NK-92 (cell line): ENCODE results near the gene LPIN1.

Experiments
- DNase-seq: peaks from one replicate; lab custom pipeline; 2025; ENCODE audit not compliant: unreplicated experiment; lab: John Stamatoyannopoulos, UW

The LPIN1 gene

DNA sequence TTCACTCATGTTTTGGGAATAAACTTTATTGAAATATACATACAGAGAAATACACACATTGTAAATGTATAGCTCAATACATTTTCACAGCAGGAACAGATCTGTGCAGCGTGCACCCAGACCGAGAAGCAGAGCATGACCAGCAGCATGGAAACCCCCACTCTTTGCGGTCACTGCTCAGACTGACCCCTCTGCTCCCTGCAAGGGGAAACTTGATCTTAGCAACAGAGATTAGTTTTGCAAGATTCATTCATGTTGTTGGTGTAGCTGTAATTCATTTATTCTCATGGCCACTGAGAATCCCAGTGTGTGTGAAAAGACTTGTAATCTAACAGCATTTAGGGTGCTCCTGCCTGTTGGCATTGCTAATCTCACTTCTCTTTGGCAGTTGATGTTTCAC, 35.2 kb downstream of the LPIN1 start:
- no peak for DNase-seq

DNA sequence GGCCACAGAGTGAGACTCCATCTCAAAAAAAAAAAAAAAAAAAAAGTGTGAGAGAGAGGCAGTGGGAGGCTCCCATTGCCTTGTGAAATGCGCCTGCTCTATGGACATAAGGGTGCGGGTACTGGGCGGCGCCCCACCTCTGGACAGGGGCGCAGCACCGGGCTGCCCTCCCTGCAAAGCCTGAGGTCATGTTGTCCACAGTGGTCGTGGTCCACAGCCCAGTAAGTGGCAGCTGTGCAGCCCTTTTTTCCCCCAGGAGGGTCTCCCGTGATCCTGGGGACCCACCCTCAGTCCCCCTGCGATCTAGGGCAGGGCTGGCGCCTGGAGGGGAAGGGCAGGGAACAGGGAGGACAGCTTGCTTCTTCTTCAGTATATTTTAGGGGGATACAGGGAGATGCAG, 37.8 kb downstream of the LPIN1 start:
- no peak for DNase-seq

DNA sequence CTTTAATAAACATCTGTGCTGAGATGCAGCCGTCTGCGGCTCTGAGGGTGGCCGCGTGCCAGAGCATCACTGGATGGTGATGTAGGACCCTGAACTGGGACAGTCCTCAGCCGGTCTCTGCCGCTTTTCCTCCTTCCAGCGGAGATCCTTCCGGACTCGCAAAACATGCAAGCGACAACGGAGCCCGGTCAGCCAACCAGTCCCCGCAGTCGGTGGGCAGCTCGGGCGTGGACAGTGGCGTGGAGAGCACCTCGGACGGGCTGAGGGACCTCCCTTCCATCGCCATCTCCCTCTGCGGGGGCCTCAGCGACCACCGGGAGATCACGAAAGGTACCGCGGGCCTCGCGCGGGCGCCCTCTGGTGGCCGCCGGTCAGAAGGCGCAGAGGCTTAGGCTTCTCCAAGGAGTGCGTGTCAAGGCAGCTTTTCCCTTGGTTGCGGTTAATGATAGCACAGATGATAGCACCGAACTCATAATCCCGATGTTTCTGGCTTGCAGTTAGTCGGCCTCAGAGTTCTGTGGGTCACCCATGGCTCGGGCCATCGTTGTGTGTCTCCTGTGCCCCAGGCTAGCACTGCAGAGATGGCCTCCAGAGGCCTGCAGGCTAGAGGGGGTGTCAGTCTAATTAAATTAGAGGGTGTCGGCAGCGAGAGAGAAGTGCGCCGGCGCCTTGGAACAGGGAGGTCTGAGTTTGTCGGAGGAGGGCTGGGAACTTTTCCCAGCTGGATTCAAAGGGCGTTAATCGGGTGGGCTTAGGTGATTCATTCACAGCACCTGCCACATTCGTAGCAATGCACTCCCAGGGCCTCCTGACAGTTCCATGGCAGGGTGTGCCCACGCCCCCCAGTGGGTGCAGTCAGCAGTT, 38.5 kb downstream of the LPIN1 start:
- no peak for DNase-seq

DNA sequence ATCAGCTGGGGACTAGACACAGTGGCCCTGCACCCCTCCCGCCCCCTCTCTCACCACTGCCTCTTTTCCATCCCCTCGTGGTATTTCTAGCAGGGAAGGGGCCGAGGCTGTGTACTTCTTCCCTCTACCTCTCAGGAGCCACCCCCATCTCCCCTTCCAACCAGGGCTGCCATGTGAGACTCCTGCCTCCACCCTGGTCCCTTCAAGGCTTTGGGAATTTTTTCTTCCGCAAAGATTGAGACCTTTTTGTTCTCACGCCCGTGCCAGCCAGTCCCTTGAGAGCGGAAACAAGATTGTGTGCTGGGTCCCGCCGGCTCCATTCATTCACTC, 39.1 kb downstream of the LPIN1 start:
- no peak for DNase-seq

DNA sequence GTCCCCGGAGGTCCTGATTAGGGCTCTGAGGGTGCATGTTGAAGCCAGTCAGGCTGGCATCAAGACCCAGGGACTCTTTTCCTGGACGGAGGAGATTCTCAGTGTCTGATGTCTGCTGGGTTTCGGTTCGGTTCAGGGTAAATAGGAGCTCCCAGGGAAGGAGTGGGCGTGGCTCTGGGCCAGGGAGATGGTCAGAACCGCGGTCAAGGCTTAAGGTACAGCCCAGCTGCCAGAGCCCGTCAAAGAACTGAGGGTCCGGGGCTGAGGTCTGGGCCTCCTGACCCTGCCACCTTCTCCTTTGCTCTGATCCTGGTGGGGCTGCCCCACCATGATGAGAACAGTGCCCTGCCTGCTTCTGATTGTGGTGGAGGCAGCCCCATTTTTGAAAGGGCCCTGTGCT, 39.8 kb downstream of the LPIN1 start:
- no peak for DNase-seq

DNA sequence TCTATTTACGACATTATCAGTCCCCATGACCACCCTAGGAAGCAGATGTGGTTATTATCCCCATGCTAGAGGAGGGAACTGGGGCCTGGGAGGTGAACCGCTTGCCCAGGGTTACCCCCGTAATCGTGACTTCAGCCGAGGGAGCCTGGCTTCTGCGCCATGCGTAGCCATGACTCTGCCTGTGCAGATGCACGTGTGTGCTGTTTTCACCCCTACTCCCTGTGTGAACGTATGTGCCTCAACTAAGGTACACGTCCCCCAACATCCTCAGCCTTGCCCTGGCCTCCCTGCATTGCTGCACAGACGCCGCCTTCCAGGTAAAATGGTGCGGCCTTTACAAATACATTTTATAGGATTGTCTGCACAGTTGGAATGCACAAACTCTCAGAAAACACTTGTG, 40.2 kb downstream of the LPIN1 start:
- DNase-seq: no peak

- no peak for DNase-seq
Observed at GRCh38 chr2:11787991-11788390, 41.6 kb downstream of the LPIN1 start.

GRCh38 chr2:11788461-11789124, 42.2 kb downstream of the LPIN1 start:
- DNase-seq: no peak

DNA sequence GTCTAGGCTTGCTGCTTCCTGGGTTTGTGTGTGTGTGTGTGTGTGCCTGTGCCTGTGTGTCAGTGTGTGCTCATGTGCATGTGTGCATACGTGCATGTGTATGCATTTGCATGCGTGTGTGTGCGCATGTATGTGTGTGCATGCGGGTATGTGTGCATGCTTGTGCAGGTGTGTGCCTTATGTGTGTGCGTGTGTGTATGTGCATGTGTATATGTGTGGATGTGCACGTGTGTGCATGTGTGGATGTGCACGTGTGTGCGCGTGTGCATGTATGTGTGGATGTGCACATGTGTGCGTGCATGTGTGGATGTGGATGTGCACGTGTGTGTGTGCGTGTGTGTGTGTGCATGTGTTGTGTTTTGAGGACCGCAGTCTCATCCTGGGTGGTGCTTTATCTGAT, 42.8 kb downstream of the LPIN1 start:
- DNase-seq: no peak

DNA sequence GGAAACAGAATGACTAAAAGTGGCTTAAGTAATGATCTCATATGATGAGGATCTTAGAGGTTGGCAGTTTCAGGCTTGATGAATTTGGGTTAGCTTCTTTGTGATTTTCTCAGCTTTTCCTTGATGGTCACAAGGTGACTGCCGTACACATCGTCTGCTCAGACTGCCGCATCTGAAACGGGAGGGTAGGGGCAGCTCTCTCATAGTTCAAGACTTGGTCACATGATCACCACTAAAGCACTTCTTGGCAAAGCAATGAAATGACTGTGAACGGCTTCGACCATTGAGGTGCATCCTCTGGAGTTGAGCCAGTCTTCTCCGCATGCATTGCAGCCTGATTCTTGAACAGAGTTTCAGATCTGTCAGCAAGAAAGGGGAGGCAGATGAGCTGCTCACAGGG, 43.8 kb downstream of the LPIN1 start:
- no peak for DNase-seq

- no peak for DNase-seq
Observed at GRCh38 chr2:11795590-11795989, 49.2 kb downstream of the LPIN1 start.

- no peak for DNase-seq
Observed at GRCh38 chr2:11796190-11797171, 50.0 kb downstream of the LPIN1 start.

DNA sequence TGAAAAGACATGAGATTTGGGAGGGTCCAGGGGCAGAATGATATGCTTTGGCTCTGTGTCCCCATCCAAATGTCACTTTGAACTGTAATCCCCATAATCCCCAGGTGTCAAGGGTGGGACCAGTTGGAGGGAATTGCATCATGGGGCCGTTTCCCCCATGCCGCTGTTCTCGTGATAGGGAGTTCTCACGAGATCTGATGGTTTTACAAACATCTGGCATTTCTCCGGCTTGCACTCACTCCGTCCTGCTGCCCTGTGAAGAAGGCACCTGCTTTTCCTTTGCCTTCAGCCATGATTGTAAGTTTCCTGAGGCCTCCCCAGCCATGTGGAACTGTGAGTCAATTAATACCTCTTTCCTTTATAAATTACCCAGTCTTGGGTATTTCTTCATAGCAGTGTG, 51.4 kb downstream of the LPIN1 start:
- no peak for DNase-seq

DNA sequence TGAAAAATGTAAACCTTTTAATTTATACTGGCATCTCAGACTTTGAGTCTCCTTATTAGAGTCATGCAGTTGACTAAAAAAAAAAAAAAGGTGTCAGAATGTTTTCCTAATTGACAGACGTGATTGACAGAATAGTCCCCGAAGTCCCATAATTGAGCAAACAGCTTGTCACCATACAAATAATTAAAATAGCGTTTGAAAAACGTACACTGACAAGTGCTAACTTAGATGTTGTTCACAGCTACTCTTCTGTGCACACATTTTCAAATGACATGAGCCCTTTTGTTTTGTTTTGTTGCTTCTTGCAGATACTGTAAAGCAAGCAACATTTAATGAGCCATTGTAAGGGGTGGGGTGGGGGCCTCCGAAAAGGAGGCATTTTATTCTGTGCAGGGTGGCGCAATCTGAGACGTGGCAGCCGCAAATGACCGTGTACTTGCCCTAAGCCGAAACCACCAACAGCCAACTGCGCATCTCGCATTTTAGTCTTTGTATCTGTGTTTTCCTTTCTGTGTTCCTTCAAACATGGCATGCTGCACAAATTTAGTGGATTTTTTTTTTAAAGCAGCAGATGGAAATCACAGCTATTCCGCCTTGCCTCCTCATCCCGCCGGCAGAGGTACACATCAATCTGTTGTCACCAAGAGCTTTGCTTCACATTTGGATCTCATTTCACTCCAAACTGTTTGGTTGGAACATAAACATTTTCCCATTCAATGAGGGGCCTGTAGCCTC, 52.4 kb downstream of the LPIN1 start:
- no peak for DNase-seq

- no peak for DNase-seq
Observed at GRCh38 chr2:11799826-11800225, 53.4 kb downstream of the LPIN1 start.

- no peak for DNase-seq
Observed at GRCh38 chr2:11802782-11803191, 56.4 kb downstream of the LPIN1 start.

GRCh38 chr2:11805024-11805423, 58.6 kb downstream of the LPIN1 start:
- DNase-seq: no peak

- DNase-seq: no peak
Observed at GRCh38 chr2:11805920-11806319, 59.5 kb downstream of the LPIN1 start.

DNA sequence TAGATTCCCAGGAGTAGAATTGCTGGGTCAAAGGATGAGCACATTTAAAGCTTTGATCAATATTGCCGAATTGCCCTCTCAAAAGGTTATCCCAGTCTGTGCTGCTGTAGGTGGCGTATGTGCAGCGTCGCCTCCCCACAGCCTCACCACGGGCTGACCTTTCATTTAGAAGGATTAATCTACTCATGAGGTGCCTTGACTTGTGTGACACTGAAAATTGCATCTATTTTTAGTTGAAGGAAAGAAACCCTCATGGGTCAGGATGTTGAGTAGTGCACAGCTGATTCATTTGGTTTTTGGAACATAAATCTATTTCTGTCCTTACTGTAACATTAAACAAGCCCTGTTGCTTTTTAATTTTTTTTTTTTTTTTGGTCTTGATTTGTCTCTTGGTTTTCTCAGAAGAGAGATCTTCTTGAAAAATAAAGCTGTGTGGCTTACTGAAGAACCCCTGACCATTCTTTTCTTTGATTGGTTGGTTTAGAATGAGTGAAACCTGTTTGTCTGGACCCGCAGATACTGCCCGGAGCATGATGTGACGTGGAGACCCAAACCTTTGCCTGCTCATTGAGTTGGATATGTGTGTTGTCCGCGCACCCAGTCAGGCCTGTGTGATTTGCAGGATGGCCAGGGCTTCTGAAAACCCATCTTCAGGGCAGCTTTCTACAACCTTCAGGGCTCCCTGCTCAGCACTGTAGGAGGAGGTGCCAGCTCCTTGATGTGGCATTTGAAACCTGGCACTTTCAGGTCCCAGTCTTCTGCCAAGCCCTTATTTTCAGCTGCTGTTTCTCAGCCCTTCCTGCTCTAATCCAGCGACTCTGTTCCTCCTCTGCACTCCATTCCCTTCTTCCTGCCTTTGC, 61.0 kb downstream of the LPIN1 start:
- no peak for DNase-seq

DNA sequence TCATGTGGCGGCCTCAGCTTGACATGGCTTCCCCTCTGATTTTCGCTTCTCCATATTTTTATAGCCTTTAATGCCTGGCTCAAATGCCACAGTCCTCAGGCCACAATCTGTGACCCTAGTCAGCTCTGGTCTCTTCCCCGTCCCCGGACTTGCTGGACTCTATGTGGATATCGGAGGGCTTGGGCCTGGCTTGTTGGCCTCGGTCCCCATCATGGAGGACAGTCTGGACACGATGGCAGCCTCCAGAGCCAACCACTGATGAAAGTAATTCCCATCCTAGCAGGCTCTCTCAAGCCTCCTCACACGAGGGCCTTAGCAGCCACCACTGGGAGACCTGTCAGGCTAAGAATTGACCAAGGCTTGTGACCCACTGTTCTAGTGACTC, 61.6 kb downstream of the LPIN1 start:
- no peak for DNase-seq
